GM18870 (cell line): Measurements from ENCODE around the gene ICAM4.
"Not testable (repeated sequence)": the region's sequence is repeated elsewhere in the genome, so short reads cannot be mapped to it uniquely, and the experiment has no call there.

ENCODE experiments used
- ATAC-seq: cut with Tn5 transposase; IDR thresholded peaks from one replicate; pipeline ENCODE4 v1.9.1; 2021; ENCODE audit warnings: moderate library complexity; ENCODE audit not compliant: unreplicated experiment

Gene ICAM4, protein sequence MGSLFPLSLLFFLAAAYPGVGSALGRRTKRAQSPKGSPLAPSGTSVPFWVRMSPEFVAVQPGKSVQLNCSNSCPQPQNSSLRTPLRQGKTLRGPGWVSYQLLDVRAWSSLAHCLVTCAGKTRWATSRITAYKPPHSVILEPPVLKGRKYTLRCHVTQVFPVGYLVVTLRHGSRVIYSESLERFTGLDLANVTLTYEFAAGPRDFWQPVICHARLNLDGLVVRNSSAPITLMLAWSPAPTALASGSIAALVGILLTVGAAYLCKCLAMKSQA

DNA sequence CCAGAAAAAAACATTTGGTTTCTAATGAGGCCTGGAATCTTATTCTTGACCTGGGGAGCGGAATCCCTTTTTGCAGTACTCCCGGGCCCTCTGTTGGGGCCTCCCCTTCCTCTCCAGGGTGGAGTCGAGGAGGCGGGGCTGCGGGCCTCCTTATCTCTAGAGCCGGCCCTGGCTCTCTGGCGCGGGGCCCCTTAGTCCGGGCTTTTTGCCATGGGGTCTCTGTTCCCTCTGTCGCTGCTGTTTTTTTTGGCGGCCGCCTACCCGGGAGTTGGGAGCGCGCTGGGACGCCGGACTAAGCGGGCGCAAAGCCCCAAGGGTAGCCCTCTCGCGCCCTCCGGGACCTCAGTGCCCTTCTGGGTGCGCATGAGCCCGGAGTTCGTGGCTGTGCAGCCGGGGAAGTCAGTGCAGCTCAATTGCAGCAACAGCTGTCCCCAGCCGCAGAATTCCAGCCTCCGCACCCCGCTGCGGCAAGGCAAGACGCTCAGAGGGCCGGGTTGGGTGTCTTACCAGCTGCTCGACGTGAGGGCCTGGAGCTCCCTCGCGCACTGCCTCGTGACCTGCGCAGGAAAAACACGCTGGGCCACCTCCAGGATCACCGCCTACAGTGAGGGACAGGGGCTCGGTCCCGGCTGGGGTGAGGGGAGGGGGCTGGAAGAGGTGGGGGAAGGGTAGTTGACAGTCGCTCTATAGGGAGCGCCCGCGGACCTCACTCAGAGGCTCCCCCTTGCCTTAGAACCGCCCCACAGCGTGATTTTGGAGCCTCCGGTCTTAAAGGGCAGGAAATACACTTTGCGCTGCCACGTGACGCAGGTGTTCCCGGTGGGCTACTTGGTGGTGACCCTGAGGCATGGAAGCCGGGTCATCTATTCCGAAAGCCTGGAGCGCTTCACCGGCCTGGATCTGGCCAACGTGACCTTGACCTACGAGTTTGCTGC lies at the start of gene ICAM4:
TSS of gene ICAM4 (plus strand) at position 153 of the 935 bp plus-strand sequence. CDS start at position 211, 58 bp downstream.
- ATAC-seq, result no peak

GRCh38 chr19:10237702-10238101 lies 49.1 kb upstream of the ICAM4 start:
- no peak for ATAC-seq

DNA sequence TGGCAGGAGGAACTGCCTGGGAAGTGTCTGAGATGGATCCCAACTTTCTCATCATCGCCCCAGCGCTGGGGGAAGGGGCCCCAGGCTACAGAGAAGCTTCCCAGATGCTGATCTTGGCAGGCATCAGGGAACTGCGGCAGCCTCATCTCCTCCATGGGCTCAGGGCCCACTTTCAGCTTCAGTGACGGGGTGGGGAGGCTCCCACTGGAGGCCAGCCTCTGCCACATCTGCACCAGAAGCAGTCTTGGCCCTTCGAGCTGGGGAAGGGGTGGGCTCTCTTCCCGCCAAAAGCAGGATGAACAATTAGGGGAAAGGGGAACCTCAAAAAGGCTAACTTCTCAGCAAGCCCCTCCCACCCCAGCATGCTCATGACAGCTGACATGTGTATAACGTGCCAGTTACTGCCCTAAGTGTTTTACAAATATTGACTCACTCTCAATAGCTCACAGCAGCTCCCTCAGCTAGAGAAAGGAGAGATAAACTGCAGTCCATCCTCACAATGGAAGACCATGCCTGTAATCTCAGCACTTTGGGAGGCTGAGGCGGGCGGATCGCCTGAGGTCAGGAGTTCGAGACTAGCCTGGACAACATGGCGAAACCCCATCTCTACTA lies 48.5 kb upstream of the ICAM4 start:
- ATAC-seq, result no peak

DNA sequence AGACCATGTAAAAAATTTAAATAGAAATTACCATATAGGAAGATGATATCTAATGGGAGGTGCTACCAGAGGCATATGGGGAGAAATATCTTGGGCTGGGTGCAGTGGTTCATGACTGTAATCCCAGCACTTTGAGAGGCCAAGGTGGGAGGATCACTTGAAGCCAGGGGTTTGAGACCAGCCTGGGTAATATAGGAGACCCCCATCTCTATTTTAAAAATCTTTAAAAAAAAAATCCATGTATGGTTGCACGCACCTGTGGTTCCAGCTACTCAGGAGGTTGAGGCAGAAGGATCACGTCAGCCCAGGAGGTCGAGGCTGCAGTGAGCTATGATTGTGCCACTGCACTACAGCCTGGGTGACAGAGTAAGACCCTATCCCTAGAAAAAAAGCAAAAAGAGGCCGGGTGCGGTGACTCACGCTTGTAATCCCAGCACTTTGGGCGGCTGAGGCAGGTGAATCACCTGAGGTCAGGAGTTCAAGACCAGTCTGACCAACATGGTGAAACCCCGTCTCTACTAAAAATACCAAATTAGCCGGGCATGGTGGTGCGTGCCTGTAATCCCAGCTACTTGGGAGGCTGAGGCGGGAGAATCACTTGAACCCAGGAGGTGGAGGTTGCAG lies 44.8 kb upstream of the ICAM4 start:
- not testable (repeated sequence) for ATAC-seq

- ATAC-seq, result no peak
Measured at GRCh38 chr19:10243606-10244005, 43.1 kb upstream of the ICAM4 start.

GRCh38 chr19:10245189-10245939 lies 41.4 kb upstream of the ICAM4 start:
- no peak for ATAC-seq

GRCh38 chr19:10246511-10246910 lies 40.2 kb upstream of the ICAM4 start:
- no peak for ATAC-seq

DNA sequence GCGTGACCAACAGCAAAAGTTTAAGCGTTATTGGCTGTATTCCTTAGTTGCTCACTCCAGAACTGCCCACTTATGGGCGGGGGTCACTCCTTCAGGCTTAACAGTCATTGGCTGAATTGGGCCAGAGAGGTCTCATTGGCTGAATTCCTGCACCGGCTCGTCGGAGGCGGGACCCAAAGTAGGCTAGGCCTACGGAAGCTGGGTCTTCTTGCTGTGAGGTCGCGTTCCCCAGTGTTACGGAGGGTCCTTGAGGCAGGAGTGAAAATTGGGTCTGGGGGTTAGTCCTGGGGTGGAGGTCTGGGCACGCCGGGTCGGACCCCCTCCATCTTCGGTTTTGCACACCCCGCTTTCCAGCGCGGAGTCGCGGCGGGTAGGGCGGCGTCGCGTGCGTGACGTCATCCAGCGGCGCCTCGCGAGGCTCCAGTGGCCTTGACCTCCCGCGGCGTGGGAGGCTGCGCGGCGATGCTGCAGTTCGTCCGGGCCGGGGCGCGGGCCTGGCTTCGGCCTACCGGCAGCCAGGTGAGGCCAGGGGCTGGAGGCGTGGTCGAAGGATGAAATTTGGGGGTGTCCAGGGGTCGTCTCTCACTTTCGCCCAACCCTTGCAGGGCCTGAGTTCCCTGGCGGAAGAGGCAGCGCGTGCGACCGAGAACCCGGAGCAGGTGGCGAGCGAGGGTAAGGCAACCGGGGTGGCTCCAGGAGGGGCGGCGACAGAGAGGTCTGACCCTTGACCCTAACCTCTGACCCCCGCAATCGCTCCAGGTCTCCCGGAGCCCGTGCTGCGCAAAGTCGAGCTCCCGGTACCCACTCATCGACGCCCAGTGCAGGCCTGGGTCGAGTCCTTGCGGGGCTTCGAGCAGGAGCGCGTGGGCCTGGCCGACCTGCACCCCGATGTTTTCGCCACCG lies 34.7 kb upstream of the ICAM4 start, which contains the start of gene MRPL4:
TSS of gene MRPL4 (plus strand) at position 423 of the 903 bp plus-strand sequence. CDS start at position 463, 40 bp downstream.
- peak; percentile 88 for ATAC-seq

DNA sequence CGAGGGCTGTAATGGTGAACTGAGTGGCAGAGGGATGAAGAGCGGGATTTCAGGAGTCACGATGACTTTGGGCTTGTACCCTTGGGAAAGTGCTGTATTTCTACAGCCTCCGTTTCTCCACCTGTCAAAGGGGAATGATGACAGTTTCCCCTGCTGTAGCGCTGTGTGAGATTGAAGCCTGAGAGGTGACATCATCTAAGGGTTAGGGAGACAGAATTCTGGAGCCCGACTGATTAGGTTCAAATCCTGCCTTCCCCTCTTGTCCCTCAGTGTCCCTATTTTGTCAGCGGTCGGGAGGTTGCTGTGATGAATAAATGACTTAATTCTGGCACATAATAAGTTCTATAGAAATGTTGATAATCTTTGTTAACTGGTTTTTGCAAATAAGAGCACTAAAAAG lies 34.0 kb upstream of the ICAM4 start:
- ATAC-seq, result no peak

- no peak for ATAC-seq
Measured at GRCh38 chr19:10254244-10254643, 32.5 kb upstream of the ICAM4 start.

- no peak for ATAC-seq
Measured at GRCh38 chr19:10255358-10255757, 31.4 kb upstream of the ICAM4 start.

GRCh38 chr19:10256551-10256950 lies 30.2 kb upstream of the ICAM4 start:
- no peak for ATAC-seq

- no peak for ATAC-seq
Measured at GRCh38 chr19:10256970-10257615, 29.7 kb upstream of the ICAM4 start.

DNA sequence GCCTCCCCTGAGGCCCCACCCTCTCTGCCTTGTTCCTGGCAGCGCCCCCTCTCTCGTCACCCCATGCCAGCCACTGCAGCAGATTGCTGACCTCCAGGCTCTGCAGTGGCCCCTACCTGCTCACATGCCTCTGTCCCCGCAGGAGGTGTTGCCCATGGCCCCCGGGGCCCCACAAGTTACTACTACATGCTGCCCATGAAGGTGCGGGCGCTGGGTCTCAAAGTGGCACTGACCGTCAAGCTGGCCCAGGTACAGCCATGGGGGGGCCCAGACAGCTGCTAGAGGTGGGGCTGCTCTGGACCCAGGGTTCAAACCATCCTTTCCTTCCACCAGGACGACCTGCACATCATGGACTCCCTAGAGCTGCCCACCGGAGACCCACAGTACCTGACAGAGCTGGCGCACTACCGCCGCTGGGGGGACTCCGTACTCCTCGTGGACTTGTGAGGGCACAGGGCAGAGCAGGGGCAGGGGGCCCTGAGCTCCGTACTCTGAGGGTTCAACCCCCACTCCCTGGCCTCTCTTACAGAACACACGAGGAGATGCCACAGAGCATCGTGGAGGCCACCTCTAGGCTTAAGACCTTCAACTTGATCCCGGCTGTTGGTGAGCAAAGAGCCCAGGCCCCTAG lies 28.6 kb upstream of the ICAM4 start:
- no peak for ATAC-seq

GRCh38 chr19:10259162-10259905 lies 27.4 kb upstream of the ICAM4 start:
- ATAC-seq, result no peak

GRCh38 chr19:10260141-10260584 lies 26.6 kb upstream of the ICAM4 start:
- ATAC-seq, result no peak

DNA sequence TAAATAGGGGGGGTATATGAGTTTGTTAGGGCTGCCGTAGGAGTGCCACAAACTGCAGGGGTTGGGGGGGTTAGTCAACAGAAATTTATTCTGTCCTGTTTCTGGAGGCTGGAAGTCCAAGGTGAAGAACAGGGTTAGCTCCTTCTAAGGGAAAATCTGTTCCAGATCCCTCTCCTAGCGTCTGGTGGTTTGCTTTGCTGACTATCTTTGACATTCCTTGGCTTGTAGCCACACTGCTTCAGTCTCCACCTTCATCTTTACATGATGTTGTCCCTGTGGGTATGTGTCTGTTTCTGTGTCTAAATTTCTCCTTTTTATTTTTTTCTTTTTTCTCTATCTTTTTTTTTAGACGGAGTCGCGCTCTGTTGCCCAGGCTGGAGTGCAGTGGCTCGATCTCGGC lies 24.0 kb upstream of the ICAM4 start:
- ATAC-seq, result no peak

- no peak for ATAC-seq
Measured at GRCh38 chr19:10266706-10267105, 20.0 kb upstream of the ICAM4 start.
